Measurements from ENCODE around the gene ITGB1. TPM values are rescaled to one million over a fixed set of nuclear protein-coding genes. Genes with fewer than 3 reads are reported as not detected.
A peak's percentile ranks its signal among the peaks of the same experiment; 100 is the strongest.

The ITGB1 gene
- total and polyA plus RNA-seq, 9 of the 15 experiments (the other 6 are each of a cell fraction or from before 2014, with no cell fraction given): 40.2 to 194 (median 155) TPM

DNA sequence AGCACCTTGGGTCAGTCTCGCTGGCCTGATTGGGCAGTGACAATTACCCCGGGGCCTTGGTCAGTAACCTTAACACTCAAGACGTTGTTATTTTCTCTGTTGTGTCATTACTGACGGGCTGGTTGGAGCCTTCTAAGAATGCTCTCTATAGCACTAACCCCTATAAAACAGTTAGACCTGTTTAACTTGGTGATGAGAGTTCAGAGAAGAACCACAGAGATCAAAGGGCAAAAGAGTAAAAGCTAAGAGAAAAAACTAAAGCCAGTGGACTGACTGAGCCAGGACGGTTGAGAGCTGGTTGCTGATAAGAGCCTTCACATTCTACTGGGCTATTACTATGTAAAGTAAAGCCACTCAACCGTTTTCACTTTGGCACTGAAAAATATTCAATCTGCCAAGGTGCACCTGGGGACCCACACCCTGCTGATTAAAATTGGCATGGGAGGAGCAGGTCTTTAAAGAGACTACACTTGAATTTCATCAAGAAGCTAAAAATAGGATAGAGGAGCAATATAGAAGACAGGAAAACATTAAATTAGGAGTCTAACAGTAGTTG is 13.6 kb upstream of the ITGB1 start (continued):
- TF ChIP-seq, protein P1, sequence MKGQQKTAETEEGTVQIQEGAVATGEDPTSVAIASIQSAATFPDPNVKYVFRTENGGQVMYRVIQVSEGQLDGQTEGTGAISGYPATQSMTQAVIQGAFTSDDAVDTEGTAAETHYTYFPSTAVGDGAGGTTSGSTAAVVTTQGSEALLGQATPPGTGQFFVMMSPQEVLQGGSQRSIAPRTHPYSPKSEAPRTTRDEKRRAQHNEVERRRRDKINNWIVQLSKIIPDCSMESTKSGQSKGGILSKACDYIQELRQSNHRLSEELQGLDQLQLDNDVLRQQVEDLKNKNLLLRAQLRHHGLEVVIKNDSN (CRISPR knock-in tag; IDR thresholded peaks at IDR 0.05): no peak
- TF ChIP-seq, protein P2, sequence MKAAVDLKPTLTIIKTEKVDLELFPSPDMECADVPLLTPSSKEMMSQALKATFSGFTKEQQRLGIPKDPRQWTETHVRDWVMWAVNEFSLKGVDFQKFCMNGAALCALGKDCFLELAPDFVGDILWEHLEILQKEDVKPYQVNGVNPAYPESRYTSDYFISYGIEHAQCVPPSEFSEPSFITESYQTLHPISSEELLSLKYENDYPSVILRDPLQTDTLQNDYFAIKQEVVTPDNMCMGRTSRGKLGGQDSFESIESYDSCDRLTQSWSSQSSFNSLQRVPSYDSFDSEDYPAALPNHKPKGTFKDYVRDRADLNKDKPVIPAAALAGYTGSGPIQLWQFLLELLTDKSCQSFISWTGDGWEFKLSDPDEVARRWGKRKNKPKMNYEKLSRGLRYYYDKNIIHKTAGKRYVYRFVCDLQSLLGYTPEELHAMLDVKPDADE (conservative IDR thresholded peaks at IDR 0.05; ENCODE audit: control insufficient read depth, low read depth, low read length): no peak
- TF ChIP-seq SP1 (CRISPR knock-in tag; IDR thresholded peaks at IDR 0.05) (no peak), ZNF707 (CRISPR knock-in tag; conservative IDR thresholded peaks at IDR 0.05) (no peak), SAP30 (IDR thresholded peaks at IDR 0.05; ENCODE audit: borderline replicate concordance, insufficient read depth, low read depth, low read length, poor library complexity, severe bottlenecking) (no peak), BACH1 (tag; IDR thresholded peaks at IDR 0.05) (no peak), HNRNPK (IDR thresholded peaks at IDR 0.05; ENCODE audit: low read depth, low read length, poor library complexity, severe bottlenecking) (no peak), ARID1B (IDR thresholded peaks at IDR 0.05) (peak; percentile 79), KDM5B (IDR thresholded peaks at IDR 0.05; ENCODE audit: insufficient replicate concordance, low read depth, low read length) (no peak), ZZZ3 (IDR thresholded peaks at IDR 0.05) (no peak), ZNF444 (CRISPR knock-in tag; IDR thresholded peaks at IDR 0.05) (peak; percentile 39; the same call in 1 of the 2 replicates), RBM39 (optimal IDR thresholded peaks at IDR 0.05; ENCODE audit: low read depth, low read length) (no peak), MYBL2 (IDR thresholded peaks at IDR 0.05; ENCODE audit: low read depth) (peak; percentile 80), MYBL2 (CRISPR knock-in tag; IDR thresholded peaks at IDR 0.05; ENCODE audit: borderline replicate concordance) (no peak), NR2C1 (IDR thresholded peaks at IDR 0.05) (peak; percentile 83; the same call in 1 of the 2 replicates), NR2C1 (tag; IDR thresholded peaks at IDR 0.05) (peak; percentile 83)
- TF ChIP-seq, protein P3, sequence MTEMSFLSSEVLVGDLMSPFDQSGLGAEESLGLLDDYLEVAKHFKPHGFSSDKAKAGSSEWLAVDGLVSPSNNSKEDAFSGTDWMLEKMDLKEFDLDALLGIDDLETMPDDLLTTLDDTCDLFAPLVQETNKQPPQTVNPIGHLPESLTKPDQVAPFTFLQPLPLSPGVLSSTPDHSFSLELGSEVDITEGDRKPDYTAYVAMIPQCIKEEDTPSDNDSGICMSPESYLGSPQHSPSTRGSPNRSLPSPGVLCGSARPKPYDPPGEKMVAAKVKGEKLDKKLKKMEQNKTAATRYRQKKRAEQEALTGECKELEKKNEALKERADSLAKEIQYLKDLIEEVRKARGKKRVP (CRISPR knock-in tag; IDR thresholded peaks at IDR 0.05): 0 out of 2 replicates have a peak, but pooled peaks have one; percentile 33
- TF ChIP-seq, protein P4, sequence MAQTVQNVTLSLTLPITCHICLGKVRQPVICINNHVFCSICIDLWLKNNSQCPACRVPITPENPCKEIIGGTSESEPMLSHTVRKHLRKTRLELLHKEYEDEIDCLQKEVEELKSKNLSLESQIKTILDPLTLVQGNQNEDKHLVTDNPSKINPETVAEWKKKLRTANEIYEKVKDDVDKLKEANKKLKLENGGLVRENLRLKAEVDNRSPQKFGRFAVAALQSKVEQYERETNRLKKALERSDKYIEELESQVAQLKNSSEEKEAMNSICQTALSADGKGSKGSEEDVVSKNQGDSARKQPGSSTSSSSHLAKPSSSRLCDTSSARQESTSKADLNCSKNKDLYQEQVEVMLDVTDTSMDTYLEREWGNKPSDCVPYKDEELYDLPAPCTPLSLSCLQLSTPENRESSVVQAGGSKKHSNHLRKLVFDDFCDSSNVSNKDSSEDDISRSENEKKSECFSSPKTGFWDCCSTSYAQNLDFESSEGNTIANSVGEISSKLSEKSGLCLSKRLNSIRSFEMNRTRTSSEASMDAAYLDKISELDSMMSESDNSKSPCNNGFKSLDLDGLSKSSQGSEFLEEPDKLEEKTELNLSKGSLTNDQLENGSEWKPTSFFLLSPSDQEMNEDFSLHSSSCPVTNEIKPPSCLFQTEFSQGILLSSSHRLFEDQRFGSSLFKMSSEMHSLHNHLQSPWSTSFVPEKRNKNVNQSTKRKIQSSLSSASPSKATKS (CRISPR knock-in tag; IDR thresholded peaks at IDR 0.05): no peak
- TF ChIP-seq, protein P5, sequence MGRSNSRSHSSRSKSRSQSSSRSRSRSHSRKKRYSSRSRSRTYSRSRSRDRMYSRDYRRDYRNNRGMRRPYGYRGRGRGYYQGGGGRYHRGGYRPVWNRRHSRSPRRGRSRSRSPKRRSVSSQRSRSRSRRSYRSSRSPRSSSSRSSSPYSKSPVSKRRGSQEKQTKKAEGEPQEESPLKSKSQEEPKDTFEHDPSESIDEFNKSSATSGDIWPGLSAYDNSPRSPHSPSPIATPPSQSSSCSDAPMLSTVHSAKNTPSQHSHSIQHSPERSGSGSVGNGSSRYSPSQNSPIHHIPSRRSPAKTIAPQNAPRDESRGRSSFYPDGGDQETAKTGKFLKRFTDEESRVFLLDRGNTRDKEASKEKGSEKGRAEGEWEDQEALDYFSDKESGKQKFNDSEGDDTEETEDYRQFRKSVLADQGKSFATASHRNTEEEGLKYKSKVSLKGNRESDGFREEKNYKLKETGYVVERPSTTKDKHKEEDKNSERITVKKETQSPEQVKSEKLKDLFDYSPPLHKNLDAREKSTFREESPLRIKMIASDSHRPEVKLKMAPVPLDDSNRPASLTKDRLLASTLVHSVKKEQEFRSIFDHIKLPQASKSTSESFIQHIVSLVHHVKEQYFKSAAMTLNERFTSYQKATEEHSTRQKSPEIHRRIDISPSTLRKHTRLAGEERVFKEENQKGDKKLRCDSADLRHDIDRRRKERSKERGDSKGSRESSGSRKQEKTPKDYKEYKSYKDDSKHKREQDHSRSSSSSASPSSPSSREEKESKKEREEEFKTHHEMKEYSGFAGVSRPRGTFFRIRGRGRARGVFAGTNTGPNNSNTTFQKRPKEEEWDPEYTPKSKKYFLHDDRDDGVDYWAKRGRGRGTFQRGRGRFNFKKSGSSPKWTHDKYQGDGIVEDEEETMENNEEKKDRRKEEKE (IDR thresholded peaks at IDR 0.05; ENCODE audit: borderline replicate concordance in 1 of 2, control insufficient read depth in 1 of 2, low read depth in 2 of 2, low read length in 1 of 2): peak in 1 of 2 experiments; percentile 69; a peak in 1 of 4 replicates
